GM13976 (cell line): ENCODE measurements around the gene IL17D.
A peak's percentile ranks its signal among the peaks of the same experiment; 100 is the strongest.

Experiments
- DNase-seq: peaks from one replicate; pipeline ENCODE4 v3.0.0; 2012; ENCODE audit warnings: low spot score
- in situ Hi-C: fragments of 300-500 bp; cut with MboI; formaldehyde crosslinking; loops from one replicate; pipeline ENCODE4 v1.12.0; 2022; ENCODE audit warnings: low sequenced_read_pairs, mixed read lengths, inconsistent platforms; ENCODE audit not compliant: unreplicated experiment
- TF ChIP-seq, protein P1 (sequence below): IDR thresholded peaks from 2 replicates; pipeline ENCODE4 v1.5.1; 2012; ENCODE audit warnings: borderline replicate concordance, mild to moderate bottlenecking; ENCODE audit not compliant: insufficient read depth; ENCODE audit errors: extremely low read depth, missing control alignments, control extremely low read depth

The IL17D gene

GRCh38 chr13:20702915-20703779 lies at the start of gene IL17D:
Gene IL17D (plus strand): TSS chr13:20703699. CDS start chr13:20704002, 303 bp downstream.
- in situ Hi-C loops, result loop anchor here (10.0 to 25.0 kb wide), 2 partner anchors 222 to 516 kb away; partner anchors contain the start of gene GJB2
- peak; percentile 78 for DNase-seq
- TF ChIP-seq, protein P1, sequence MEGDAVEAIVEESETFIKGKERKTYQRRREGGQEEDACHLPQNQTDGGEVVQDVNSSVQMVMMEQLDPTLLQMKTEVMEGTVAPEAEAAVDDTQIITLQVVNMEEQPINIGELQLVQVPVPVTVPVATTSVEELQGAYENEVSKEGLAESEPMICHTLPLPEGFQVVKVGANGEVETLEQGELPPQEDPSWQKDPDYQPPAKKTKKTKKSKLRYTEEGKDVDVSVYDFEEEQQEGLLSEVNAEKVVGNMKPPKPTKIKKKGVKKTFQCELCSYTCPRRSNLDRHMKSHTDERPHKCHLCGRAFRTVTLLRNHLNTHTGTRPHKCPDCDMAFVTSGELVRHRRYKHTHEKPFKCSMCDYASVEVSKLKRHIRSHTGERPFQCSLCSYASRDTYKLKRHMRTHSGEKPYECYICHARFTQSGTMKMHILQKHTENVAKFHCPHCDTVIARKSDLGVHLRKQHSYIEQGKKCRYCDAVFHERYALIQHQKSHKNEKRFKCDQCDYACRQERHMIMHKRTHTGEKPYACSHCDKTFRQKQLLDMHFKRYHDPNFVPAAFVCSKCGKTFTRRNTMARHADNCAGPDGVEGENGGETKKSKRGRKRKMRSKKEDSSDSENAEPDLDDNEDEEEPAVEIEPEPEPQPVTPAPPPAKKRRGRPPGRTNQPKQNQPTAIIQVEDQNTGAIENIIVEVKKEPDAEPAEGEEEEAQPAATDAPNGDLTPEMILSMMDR, result no peak

- in situ Hi-C loops, result no loop called here
- TF ChIP-seq, protein P1, result no peak
- no peak for DNase-seq
Observed at GRCh38 chr13:20654156-20654555, 49.3 kb upstream of the IL17D start.

- TF ChIP-seq, protein P1, result no peak
- in situ Hi-C loops, result no loop called here
- no peak for DNase-seq
Observed at GRCh38 chr13:20658451-20659040, 45.0 kb upstream of the IL17D start.

- in situ Hi-C loops, result no loop called here
- DNase-seq, result no peak
- TF ChIP-seq, protein P1, result no peak
Observed at GRCh38 chr13:20664351-20664750, 39.1 kb upstream of the IL17D start.

DNA sequence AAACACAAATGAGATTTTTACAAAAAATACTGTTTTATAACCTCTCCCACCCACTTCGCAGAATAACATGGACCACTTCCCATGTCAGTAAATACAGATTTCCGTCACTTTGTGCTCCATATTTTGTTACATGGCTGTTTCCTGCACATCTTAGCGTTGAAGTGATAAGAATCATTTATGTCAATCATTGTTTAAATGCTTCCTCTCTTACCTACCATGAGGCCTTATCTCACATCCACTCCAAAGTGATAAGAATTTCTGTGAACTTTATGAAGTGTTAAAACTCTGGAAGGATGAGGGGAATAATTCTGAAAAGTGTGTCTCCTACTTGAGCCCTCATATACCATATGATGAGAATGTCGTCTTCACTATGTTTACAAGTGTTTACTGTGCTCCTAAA lies 36.6 kb upstream of the IL17D start:
- DNase-seq, result no peak
- TF ChIP-seq, protein P1, result no peak
- in situ Hi-C loops, result no loop called here

GRCh38 chr13:20667857-20668437 lies 35.6 kb upstream of the IL17D start:
- in situ Hi-C loops, result no loop called here
- no peak for DNase-seq
- TF ChIP-seq, protein P1, result no peak
